OCI-LY7 (cell line): ENCODE measurements around the gene MEF2C. TPM values are rescaled to one million over a fixed set of nuclear protein-coding genes. Genes with fewer than 3 reads are reported as not detected.

Source experiments
- BruUV-seq: library from RNA; stranded (reverse); fragments of 400-500 nt; replicated peaks from 2 replicates; lab custom pipeline; 2021; lab: Mats Ljungman, UMichigan
- CTCF ChIA-PET: fragments of 300-600 bp; sonication (Branson Sonifier 250); formaldehyde crosslinking; loops from one replicate; lab custom pipeline; 2022; ENCODE audit warnings: antibody characterized with exemption; ENCODE audit not compliant: unreplicated experiment; lab: Charles Lee
- POLR2A ChIA-PET: fragments of 300-600 bp; sonication (Branson Sonifier 250); formaldehyde crosslinking; loops from one replicate; lab custom pipeline; 2022; ENCODE audit warnings: antibody characterized with exemption; lab: Charles Lee
- DNase-seq: peaks from one replicate; pipeline ENCODE4 v3.0.0-alpha.2; 2015; ENCODE audit warnings: low spot score
- H2AFZ ChIP-seq: fragments of 200-600 bp; sonication (generic), shearing (Covaris generic); 2 replicates; pipeline ENCODE4 v1.6.1; 2014; ENCODE audit warnings: mild to moderate bottlenecking, antibody characterized with exemption, low read length, moderate library complexity
- H3K27ac ChIP-seq: fragments of 200-600 bp; sonication (generic); 2 replicates; pipeline ENCODE4 v1.5.1; 2014; ENCODE audit warnings: mixed run types, low read depth, mild to moderate bottlenecking, moderate library complexity, low read length, inconsistent platforms; ENCODE audit not compliant: poor library complexity, severe bottlenecking
- H3K36me3 ChIP-seq: fragments of 200-600 bp; sonication (generic); 2 replicates; pipeline ENCODE4 v1.6.1; 2014; ENCODE audit warnings: mild to moderate bottlenecking, antibody characterized with exemption, low read length, moderate library complexity, mixed read lengths; ENCODE audit not compliant: insufficient read depth
- H3K4me1 ChIP-seq: fragments of 200-600 bp; sonication (generic); 2 replicates; pipeline ENCODE4 v1.5.1; 2014; ENCODE audit warnings: mild to moderate bottlenecking, low read length; ENCODE audit not compliant: insufficient read depth, poor library complexity, severe bottlenecking
- H3K4me2 ChIP-seq: fragments of 200-600 bp; sonication (generic); 2 replicates; pipeline ENCODE4 v1.6.1; 2014; ENCODE audit warnings: mild to moderate bottlenecking, low read length
- H3K4me3 ChIP-seq: fragments of 200-600 bp; sonication (generic); 2 replicates; pipeline ENCODE4 v1.5.1; 2014; ENCODE audit warnings: mild to moderate bottlenecking, low read depth, low read length; ENCODE audit not compliant: poor library complexity, severe bottlenecking
- H3K79me2 ChIP-seq: fragments of 200-600 bp; sonication (generic); 2 replicates; pipeline ENCODE4 v1.6.1; 2016; ENCODE audit warnings: low read depth, mild to moderate bottlenecking, low read length, moderate library complexity, mixed read lengths; ENCODE audit not compliant: insufficient read depth
- H3K9me2 ChIP-seq: fragments of 200-600 bp; sonication (generic); 2 replicates; pipeline ENCODE4 v1.6.1; 2016; ENCODE audit warnings: mild to moderate bottlenecking, low read length, mixed read lengths; ENCODE audit not compliant: insufficient read depth
- H3K9me3 ChIP-seq: fragments of 200-600 bp; sonication (generic); 2 replicates; pipeline ENCODE4 v1.6.1; 2014; ENCODE audit warnings: mild to moderate bottlenecking, mixed run types, low read length, mixed read lengths
- H4K20me1 ChIP-seq: fragments of 200-600 bp; sonication (generic); 2 replicates; pipeline ENCODE4 v1.6.1; 2014; ENCODE audit warnings: mild to moderate bottlenecking, antibody characterized with exemption, low read length, moderate library complexity, mixed read lengths; ENCODE audit not compliant: insufficient read depth
- CTCF ChIP-seq: fragments of 200-600 bp; sonication (generic); conservative IDR thresholded peaks from 2 replicates; pipeline ENCODE4 v1.5.1; 2014; ENCODE audit warnings: mild to moderate bottlenecking, antibody characterized with exemption, low read length, moderate library complexity, mixed read lengths
- EZH2phosphoT487 ChIP-seq: fragments of 200-600 bp; sonication (generic); IDR thresholded peaks from 2 replicates; pipeline ENCODE4 v1.6.1; 2018; ENCODE audit warnings: low read depth, borderline replicate concordance, mild to moderate bottlenecking, mixed run types, antibody characterized with exemption, low read length, moderate library complexity, mixed read lengths
- intact Hi-C: fragments of 100-400 bp; cut with micrococcal nuclease; formaldehyde crosslinking; loops from one replicate; pipeline ENCODE4 v1.10.0; 2022; ENCODE audit not compliant: unreplicated experiment
- total RNA-seq, 2 experiments: library from RNA; depleted of rRNA in 1 of 2; stranded (reverse); fragments of >200 nt in 1 of 2; shearing (Covaris generic) in 1 of 2; gene quantifications; 2 replicates each; pipeline ENCODE4 v1.2.3, GENCODE V29; 2014 to 2022

The MEF2C gene
- total RNA-seq, 2 experiments from 2014 or later: 5.5 to 57.6 TPM

- no peaks in the 10 kb centered on the region for H4K20me1 ChIP-seq
- H3K27ac ChIP-seq: no peak overlapping the region
- intact Hi-C loops: no loop called here
- H2AFZ ChIP-seq: peak overlapping the region; percentile 55; the same call in 1 of the 2 replicates
- peak; percentile 29 for DNase-seq
- H3K4me2 ChIP-seq: peak overlapping the region; percentile 42
- BruUV-seq: no TSS peak
- 0 out of 2 replicates have a peak, but pooled peaks have one; percentile 23 for TF ChIP-seq CTCF
- no peak for TF ChIP-seq EZH2phosphoT487
- H3K79me2 ChIP-seq: no peaks in the 10 kb centered on the region
- CTCF ChIA-PET: no interaction called here
- H3K4me3 ChIP-seq: no peak overlapping the region
- no peaks in the 10 kb centered on the region for H3K9me2 ChIP-seq
- H3K9me3 ChIP-seq: no peaks in the 10 kb centered on the region
- POLR2A ChIA-PET: interaction anchor here (0.6 to 11.4 kb wide), 11 partner anchors 9 to 1430 kb away, joined by 3 to 135 read pairs (median 5); no protein-coding TSS in a partner anchor
- peaks cover 49% of the 10 kb centered on the region for H3K4me1 ChIP-seq
- H3K36me3 ChIP-seq: no peaks in the 10 kb centered on the region
Measured at GRCh38 chr5:88833371-88834130, 49.4 kb downstream of the MEF2C start.

DNA sequence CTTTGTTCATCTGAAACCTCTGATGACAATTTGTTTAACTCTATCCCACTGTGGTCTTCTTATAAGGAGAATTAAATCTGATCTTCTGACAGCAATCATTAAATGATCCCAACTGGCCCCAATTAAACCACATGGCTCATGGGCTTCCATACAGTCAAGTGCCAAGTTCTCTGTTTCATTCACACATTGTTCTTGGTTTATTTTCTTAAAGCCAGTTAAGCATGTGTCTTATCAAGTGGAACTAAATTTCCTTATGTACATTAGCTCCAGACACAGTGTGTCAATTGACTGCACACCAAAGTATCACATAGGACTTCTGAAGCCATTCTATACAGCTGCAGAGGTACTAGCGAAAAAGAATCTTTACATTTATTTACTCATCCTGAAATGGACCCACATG, 51.2 kb downstream of the MEF2C start:
- H2AFZ ChIP-seq: no peak overlapping the region
- H3K4me3 ChIP-seq: no peak overlapping the region
- BruUV-seq: no TSS peak
- ChIA-PET POLR2A (interaction anchor here (1.4 to 11.4 kb wide), 4 partner anchors 11 to 86 kb away, joined by 5 to 135 read pairs (median 10); no protein-coding TSS in a partner anchor), CTCF (no interaction called here)
- H3K4me2 ChIP-seq: no peak overlapping the region
- no peaks in the 10 kb centered on the region for H3K79me2 ChIP-seq
- no peak for DNase-seq
- no peaks in the 10 kb centered on the region for H3K36me3 ChIP-seq
- no peaks in the 10 kb centered on the region for H3K9me2 ChIP-seq
- TF ChIP-seq CTCF: no peak
- no peak for TF ChIP-seq EZH2phosphoT487
- no peaks in the 10 kb centered on the region for H4K20me1 ChIP-seq
- H3K9me3 ChIP-seq: no peaks in the 10 kb centered on the region
- no peak overlapping the region for H3K27ac ChIP-seq
- intact Hi-C loops: no loop called here
- H3K4me1 ChIP-seq: peaks cover 67% of the 10 kb centered on the region

DNA sequence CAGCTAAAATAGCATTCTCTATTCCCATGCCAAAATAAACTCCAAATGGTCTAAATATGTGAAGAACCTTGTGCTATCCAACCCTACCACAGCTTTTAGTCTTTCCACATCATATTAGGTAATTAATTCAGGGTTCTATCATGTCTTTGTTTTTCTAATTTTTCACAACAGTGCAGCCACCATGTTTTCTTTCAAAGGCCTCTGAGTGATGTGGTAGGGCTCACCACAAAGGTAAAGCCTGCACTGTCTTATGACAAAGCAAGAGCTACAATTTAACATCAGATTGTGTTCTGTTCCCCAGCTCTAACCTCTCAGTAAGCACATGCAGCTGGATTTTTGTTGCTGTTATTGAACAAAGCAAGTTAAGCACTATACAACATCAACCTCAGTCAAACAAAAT, 52.4 kb downstream of the MEF2C start:
- Histone ChIP-seq H3K4me2 (peak overlapping the region; percentile 82), H2AFZ (peak overlapping the region; percentile 84; the same call in 1 of the 2 replicates), H3K9me3 (no peaks in the 10 kb centered on the region), H4K20me1 (no peaks in the 10 kb centered on the region; the same call in 1 of the 2 replicates), H3K4me1 (peaks cover 73% of the 10 kb centered on the region), H3K4me3 (no peak overlapping the region), H3K9me2 (no peaks in the 10 kb centered on the region), H3K36me3 (no peaks in the 10 kb centered on the region), H3K79me2 (no peaks in the 10 kb centered on the region), H3K27ac (no peak overlapping the region)
- ChIA-PET CTCF (no interaction called here), POLR2A (interaction anchor here (1.6 to 11.4 kb wide), 10 partner anchors 7 to 90 kb away, joined by 4 to 135 read pairs (median 17); partner anchors contain the start of gene MEF2C)
- DNase-seq: no peak
- intact Hi-C loops: no loop called here
- no peak for TF ChIP-seq EZH2phosphoT487
- TF ChIP-seq CTCF: no peak
- no TSS peak for BruUV-seq
